T-helper 17 cell (primary cell): ENCODE results near the gene APOE. TPM values are rescaled to one million over a fixed set of nuclear protein-coding genes. Genes with fewer than 3 reads are reported as not detected.
"Not testable (repeated sequence)": the region's sequence is repeated elsewhere in the genome, so short reads cannot be mapped to it uniquely, and the experiment has no call there.

Experiments
- ATAC-seq: fragments of 150-1000 bp; cut with Tn5 transposase; 2 replicates; pipeline ENCODE4 v1.10.0; 2021; ENCODE audit warnings: mild to moderate bottlenecking, moderate library complexity
- DNase-seq, 3 donors: peaks; one replicate each; pipeline versions ENCODE4 v3.0.0 to v3.0.0-alpha.2; 2020 to 2021
- H3K9me3 ChIP-seq: one replicate; pipeline ENCODE4 v1.7.0; 2013; ENCODE audit warnings: low read length, mild to moderate bottlenecking; ENCODE audit not compliant: control insufficient read depth, poor library complexity, severe bottlenecking
- H3K27ac Mint-ChIP-seq: one replicate; pipeline ENCODE4 v1.8.0; 2022; ENCODE audit warnings: mild to moderate bottlenecking, moderate library complexity, mixed read lengths
- H3K27me3 Mint-ChIP-seq: one replicate; pipeline ENCODE4 v1.8.0; 2022; ENCODE audit warnings: mixed read lengths
- H3K36me3 Mint-ChIP-seq: one replicate; pipeline ENCODE4 v1.8.0; 2022; ENCODE audit warnings: low read depth, mixed read lengths
- H3K4me1 Mint-ChIP-seq: one replicate; pipeline ENCODE4 v1.8.0; 2022; ENCODE audit warnings: mild to moderate bottlenecking, mixed read lengths
- H3K4me3 Mint-ChIP-seq: one replicate; pipeline ENCODE4 v1.8.0; 2022; ENCODE audit warnings: mild to moderate bottlenecking, moderate library complexity, mixed read lengths
- total RNA-seq, 4 donors: library from RNA in 2 of 4; stranded (reverse) in 2 of 4; gene quantifications; one replicate each; pipeline ENCODE4 v1.2.3 and lab custom pipeline; 2022 to 2026

Gene APOE
- total RNA-seq, 2 donors from 2014 or later: 1.3 to 2.0 TPM

- Mint-ChIP-seq H3K4me1 (peaks cover 8% of the 10 kb centered on the region), H3K27me3 (peaks cover 33% of the 10 kb centered on the region), H3K36me3 (no peaks in the 10 kb centered on the region), H3K27ac (no peak overlapping the region), H3K4me3 (no peak overlapping the region)
- no peak for DNase-seq
- no peak for ATAC-seq
- no peaks in the 10 kb centered on the region for H3K9me3 ChIP-seq
Observed at GRCh38 chr19:44908074-44908835, 2.7 kb downstream of the APOE start.

DNA sequence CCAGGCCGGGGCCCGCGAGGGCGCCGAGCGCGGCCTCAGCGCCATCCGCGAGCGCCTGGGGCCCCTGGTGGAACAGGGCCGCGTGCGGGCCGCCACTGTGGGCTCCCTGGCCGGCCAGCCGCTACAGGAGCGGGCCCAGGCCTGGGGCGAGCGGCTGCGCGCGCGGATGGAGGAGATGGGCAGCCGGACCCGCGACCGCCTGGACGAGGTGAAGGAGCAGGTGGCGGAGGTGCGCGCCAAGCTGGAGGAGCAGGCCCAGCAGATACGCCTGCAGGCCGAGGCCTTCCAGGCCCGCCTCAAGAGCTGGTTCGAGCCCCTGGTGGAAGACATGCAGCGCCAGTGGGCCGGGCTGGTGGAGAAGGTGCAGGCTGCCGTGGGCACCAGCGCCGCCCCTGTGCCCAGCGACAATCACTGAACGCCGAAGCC, 3.3 kb downstream of the APOE start:
- Mint-ChIP-seq H3K36me3 (no peaks in the 10 kb centered on the region), H3K4me3 (no peak overlapping the region), H3K27ac (no peak overlapping the region), H3K27me3 (peaks cover 38% of the 10 kb centered on the region), H3K4me1 (peaks cover 8% of the 10 kb centered on the region)
- ATAC-seq (no peak), DNase-seq (no peak)
- no peaks in the 10 kb centered on the region for H3K9me3 ChIP-seq

DNA sequence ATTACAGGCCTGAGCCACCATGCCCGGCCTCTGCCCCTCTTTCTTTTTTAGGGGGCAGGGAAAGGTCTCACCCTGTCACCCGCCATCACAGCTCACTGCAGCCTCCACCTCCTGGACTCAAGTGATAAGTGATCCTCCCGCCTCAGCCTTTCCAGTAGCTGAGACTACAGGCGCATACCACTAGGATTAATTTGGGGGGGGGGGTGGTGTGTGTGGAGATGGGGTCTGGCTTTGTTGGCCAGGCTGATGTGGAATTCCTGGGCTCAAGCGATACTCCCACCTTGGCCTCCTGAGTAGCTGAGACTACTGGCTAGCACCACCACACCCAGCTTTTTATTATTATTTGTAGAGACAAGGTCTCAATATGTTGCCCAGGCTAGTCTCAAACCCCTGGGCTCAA, 4.2 kb downstream of the APOE start:
- no peak for DNase-seq
- H3K9me3 ChIP-seq: no peaks in the 10 kb centered on the region
- Mint-ChIP-seq H3K27ac (no peak overlapping the region), H3K4me1 (peaks cover 14% of the 10 kb centered on the region), H3K27me3 (peaks cover 48% of the 10 kb centered on the region), H3K36me3 (no peaks in the 10 kb centered on the region), H3K4me3 (no peak overlapping the region)
- no peak for ATAC-seq

GRCh38 chr19:44911896-44912295, 6.3 kb downstream of the APOE start:
- Mint-ChIP-seq H3K27me3 (peaks cover 39% of the 10 kb centered on the region), H3K4me1 (peaks cover 11% of the 10 kb centered on the region)
- H3K36me3 Mint-ChIP-seq, ATAC-seq, H3K9me3 ChIP-seq, H3K27ac Mint-ChIP-seq, H3K4me3 Mint-ChIP-seq, DNase-seq: not testable (repeated sequence)

DNA sequence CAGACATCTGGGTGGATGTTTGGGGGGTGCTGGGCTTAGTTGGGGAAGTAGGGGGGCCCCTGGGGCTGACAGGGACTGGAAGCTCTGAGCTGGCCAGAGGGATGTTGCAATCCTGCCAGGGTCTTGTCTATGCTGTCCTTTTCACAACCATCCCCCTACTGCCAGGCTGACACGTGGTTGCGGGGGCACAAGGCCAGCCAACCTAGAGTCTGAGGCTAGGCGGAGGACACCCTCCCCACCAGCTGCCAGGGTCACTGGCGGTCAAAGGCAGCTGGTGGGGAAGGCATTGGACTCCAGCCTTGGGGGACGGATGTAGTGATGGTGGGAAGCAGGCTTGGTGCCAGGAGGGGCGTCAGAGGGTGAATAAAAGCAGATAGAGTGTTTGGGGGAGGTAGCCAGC, 7.3 kb downstream of the APOE start:
- ATAC-seq: no peak
- H3K4me3 Mint-ChIP-seq: no peak overlapping the region
- no peak overlapping the region for H3K27ac Mint-ChIP-seq
- H3K27me3 Mint-ChIP-seq: peaks cover 37% of the 10 kb centered on the region
- H3K4me1 Mint-ChIP-seq: peaks cover 11% of the 10 kb centered on the region
- no peaks in the 10 kb centered on the region for H3K36me3 Mint-ChIP-seq
- H3K9me3 ChIP-seq: no peaks in the 10 kb centered on the region
- DNase-seq: no peak

DNA sequence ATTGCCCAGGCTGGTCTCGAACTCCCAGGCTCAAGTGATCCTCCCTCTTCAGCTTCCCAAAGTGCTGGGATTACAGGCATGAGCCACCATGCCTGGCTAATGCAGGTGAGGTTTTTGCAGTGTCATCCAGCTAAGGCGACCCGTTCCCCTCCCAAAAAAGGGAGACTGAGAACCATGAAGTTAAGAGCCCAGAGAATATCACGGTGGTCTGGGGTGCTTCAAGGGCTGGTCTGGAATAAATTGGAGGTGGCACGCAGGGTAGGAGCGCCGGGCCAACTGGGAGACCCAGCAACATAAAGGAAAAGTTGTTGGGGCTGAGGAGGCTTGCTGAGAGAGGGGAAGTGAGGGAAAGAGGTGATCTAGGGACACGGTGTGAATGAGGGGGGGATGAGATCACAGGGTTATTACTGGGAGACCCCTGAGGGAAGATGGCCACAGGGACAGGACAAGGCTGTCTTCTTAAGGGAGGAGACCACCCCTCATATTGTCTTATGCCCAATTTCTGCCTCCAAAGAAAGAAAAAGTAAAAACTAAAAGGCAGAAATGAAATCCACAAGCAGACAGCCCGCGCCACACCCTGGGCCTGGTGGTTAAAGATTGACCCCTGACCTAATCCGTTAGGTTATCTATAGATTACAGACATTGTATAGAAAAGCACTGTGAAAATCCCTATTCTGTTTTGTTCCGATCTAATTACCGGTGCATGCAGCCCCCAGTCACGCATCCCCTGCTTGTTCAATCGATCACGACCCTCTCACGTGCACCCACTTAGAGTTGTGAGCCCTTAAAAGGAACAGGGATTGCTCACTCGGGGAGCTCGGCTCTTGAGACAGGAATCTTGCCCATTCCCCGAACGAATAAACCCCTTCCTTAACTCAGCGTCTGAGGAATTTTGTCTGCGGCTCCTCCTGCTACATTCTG, 8.2 kb downstream of the APOE start:
- not testable (repeated sequence) for H3K9me3 ChIP-seq, H3K36me3 Mint-ChIP-seq, H3K27ac Mint-ChIP-seq, ATAC-seq, DNase-seq
- peaks cover 37% of the 10 kb centered on the region for H3K27me3 Mint-ChIP-seq
- H3K4me1 Mint-ChIP-seq: peaks cover 11% of the 10 kb centered on the region
- H3K4me3 Mint-ChIP-seq: peak overlapping the region; percentile 94

DNA sequence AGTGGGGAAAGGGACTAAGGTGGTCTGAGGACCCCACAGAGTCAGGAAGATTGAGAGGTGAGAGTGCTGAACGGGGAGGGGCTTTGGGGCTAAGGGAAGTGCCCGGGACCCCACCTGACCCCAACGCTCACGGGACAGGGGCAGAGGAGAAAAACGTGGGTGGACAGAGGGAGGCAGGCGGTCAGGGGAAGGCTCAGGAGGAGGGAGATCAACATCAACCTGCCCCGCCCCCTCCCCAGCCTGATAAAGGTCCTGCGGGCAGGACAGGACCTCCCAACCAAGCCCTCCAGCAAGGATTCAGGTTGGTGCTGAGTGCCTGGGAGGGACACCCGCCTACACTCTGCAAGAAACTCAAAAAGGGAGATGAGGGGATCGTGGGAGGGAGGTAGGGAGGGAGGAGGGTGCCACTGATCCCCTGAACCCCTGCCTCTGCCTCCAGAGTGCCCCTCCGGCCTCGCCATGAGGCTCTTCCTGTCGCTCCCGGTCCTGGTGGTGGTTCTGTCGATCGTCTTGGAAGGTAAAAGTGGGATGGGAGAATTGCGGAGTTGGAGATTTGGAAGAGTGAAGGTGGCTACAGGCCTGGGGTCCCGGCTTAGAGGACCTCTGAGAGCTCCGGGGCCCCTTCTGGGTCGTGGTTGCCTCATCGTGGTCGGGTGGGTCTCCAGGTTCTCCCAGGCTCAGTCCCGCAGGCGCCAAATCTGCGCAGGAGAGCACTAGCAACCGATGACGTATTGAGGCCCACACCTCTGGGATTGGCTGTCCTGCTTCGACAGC, 9.0 kb downstream of the APOE start, which contains the start of gene APOC1:
Gene APOC1 (plus strand): TSS at position 176 of the 774 bp plus-strand sequence. CDS start 284 bp downstream, at position 460.
- not testable (repeated sequence) for H3K9me3 ChIP-seq, H3K27ac Mint-ChIP-seq, H3K36me3 Mint-ChIP-seq
- peak; percentile 54 to 58 (median 57) for DNase-seq
- H3K4me3 Mint-ChIP-seq: peak within 1 kb of the TSS; percentile 94
- peak; percentile 97 for ATAC-seq
- peaks cover 11% of the 10 kb centered on the region for H3K4me1 Mint-ChIP-seq
- H3K27me3 Mint-ChIP-seq: peaks cover 37% of the 10 kb centered on the region

- Mint-ChIP-seq H3K27me3 (peaks cover 24% of the 10 kb centered on the region), H3K36me3 (no peaks in the 10 kb centered on the region), H3K4me3 (no peak overlapping the region), H3K27ac (no peak overlapping the region), H3K4me1 (peaks cover 5% of the 10 kb centered on the region)
- no peak for ATAC-seq
- DNase-seq: no peak
- H3K9me3 ChIP-seq: no peaks in the 10 kb centered on the region
Observed at GRCh38 chr19:44924243-44924725, 18.7 kb downstream of the APOE start.

GRCh38 chr19:44925114-44925891, 19.7 kb downstream of the APOE start:
- H3K27ac Mint-ChIP-seq: no peak overlapping the region
- ATAC-seq (no peak), DNase-seq (no peak)
- peak overlapping the region; percentile 66 for H3K4me3 Mint-ChIP-seq
- no peaks in the 10 kb centered on the region for H3K36me3 Mint-ChIP-seq
- H3K4me1 Mint-ChIP-seq: peaks cover 5% of the 10 kb centered on the region
- peaks cover 24% of the 10 kb centered on the region for H3K27me3 Mint-ChIP-seq
- no peaks in the 10 kb centered on the region for H3K9me3 ChIP-seq

DNA sequence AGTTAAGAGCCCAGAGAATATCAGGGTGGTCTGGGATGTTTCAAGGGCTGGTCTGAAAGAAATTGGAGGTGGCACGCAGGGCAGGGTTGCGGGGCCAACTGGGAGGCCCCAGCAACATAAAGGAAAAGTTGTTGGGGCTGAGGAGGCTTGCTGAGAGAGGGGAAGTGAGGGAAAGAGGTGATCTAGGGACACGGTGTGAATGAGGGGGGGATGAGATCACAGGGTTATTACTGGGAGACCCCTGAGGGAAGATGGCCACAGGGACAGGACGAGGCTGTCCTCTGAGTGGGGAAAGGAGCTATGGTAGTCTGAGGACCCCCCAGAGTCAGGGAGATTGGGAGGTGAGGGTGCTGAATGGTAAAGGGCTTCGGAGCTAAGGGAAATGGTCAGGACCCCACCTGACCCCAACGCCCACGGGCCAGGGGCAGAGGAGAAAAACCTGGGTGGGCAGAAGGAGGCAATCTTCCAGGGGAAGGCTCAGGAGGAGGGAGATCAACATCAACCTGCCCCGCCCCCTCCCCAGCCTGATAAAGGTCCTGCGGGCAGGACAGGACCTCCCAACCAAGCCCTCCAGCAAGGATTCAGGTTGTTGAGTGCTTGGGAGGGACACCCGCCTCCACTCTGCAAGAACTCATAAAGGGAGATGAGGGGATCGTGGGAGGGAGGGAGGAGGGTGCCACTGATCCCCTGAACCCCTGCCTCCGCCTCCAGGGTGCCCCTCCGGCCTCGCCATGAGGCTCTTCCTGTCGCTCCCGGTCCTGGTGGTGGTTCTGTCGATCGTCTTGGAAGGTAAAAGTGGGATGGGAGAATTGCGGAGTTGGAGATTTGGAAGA, 20.9 kb downstream of the APOE start:
- peaks cover 24% of the 10 kb centered on the region for H3K27me3 Mint-ChIP-seq
- H3K36me3 Mint-ChIP-seq, H3K4me1 Mint-ChIP-seq, ATAC-seq, H3K9me3 ChIP-seq, DNase-seq: not testable (repeated sequence)
- peak overlapping the region; percentile 58 for H3K4me3 Mint-ChIP-seq
- peak overlapping the region; percentile 45 for H3K27ac Mint-ChIP-seq

- H3K27me3 Mint-ChIP-seq: peaks cover 24% of the 10 kb centered on the region
- no peak overlapping the region for H3K27ac Mint-ChIP-seq
- H3K4me3 Mint-ChIP-seq: no peak overlapping the region
- no peaks in the 10 kb centered on the region for H3K36me3 Mint-ChIP-seq
- ATAC-seq: no peak
- H3K9me3 ChIP-seq: no peaks in the 10 kb centered on the region
- H3K4me1 Mint-ChIP-seq: peaks cover 5% of the 10 kb centered on the region
- no peak for DNase-seq
Observed at GRCh38 chr19:44927746-44928145, 22.1 kb downstream of the APOE start.
